Measurements from ENCODE around the gene INPP5D.

- TF ChIP-seq CTCF (IDR thresholded peaks at IDR 0.05; ENCODE audit: low read length): no peak
- TF ChIP-seq EZH2 (IDR thresholded peaks at IDR 0.05; ENCODE audit: borderline replicate concordance, low read length): no peak
These were observed 51.3 kb downstream of the INPP5D start for GRCh38 chr2:233111427-233111826.

Measured in OCI-LY1 (cell line).